Neural progenitor cell (in vitro differentiated cells): ENCODE measurements around the gene DDX10. TPM values are rescaled to one million over a fixed set of nuclear protein-coding genes. Genes with fewer than 3 reads are reported as not detected.

Experiments used
- DNase-seq: peaks from one replicate; pipeline ENCODE4 v3.0.0-alpha.2; 2016; ENCODE audit warnings: low spot score
- H2AFZ ChIP-seq: fragments of 200-600 bp; sonication (generic); replicated peaks from 2 replicates; pipeline ENCODE4 v1.6.1; 2016; ENCODE audit warnings: antibody characterized with exemption
- H3F3A ChIP-seq: fragments of 200-600 bp; sonication (generic); 2 replicates; pipeline ENCODE4 v1.6.1; 2016; ENCODE audit warnings: antibody characterized with exemption, low read depth
- H3K27ac ChIP-seq: fragments of 200-600 bp; sonication (generic); 2 replicates; pipeline ENCODE4 v1.5.1; 2016; ENCODE audit warnings: mild to moderate bottlenecking
- H3K27me3 ChIP-seq: fragments of 200-600 bp; sonication (generic); 2 replicates; pipeline ENCODE4 v1.6.1; 2016; ENCODE audit warnings: mild to moderate bottlenecking, moderate library complexity
- H3K36me3 ChIP-seq: fragments of 200-600 bp; sonication (generic); 2 replicates; pipeline ENCODE4 v1.5.1; 2016
- H3K4me1 ChIP-seq: fragments of 200-600 bp; sonication (generic); 2 replicates; pipeline ENCODE4 v1.6.1; 2016; ENCODE audit warnings: mixed run types
- H3K4me2 ChIP-seq: fragments of 200-600 bp; sonication (generic); 2 replicates; pipeline ENCODE4 v1.6.1; 2016
- H3K4me3 ChIP-seq: fragments of 200-600 bp; sonication (generic); 2 replicates; pipeline ENCODE4 v1.5.1; 2016
- H3K79me2 ChIP-seq: fragments of 200-600 bp; sonication (generic); 2 replicates; pipeline ENCODE4 v1.6.1; 2016; ENCODE audit warnings: low read depth
- H3K9ac ChIP-seq: fragments of 200-600 bp; sonication (generic); 2 replicates; pipeline ENCODE4 v1.6.1; 2016
- H3K9me3 ChIP-seq: fragments of 200-600 bp; sonication (generic); 2 replicates; pipeline ENCODE4 v1.5.1; 2016; ENCODE audit warnings: low read depth
- H4K20me1 ChIP-seq: fragments of 200-600 bp; sonication (generic); 2 replicates; pipeline ENCODE4 v1.6.1; 2016; ENCODE audit warnings: low read depth
- H3K27ac Mint-ChIP-seq: 3 replicates; pipeline ENCODE4 v1.8.0; 2021; ENCODE audit warnings: mixed read lengths
- H3K27me3 Mint-ChIP-seq: 2 replicates; pipeline ENCODE4 v1.8.0; 2022; ENCODE audit warnings: low read depth, mild to moderate bottlenecking, inconsistent platforms, moderate library complexity, mixed read lengths; ENCODE audit not compliant: insufficient read depth
- H3K36me3 Mint-ChIP-seq: 3 replicates; pipeline ENCODE4 v1.8.0; 2021; ENCODE audit warnings: mixed read lengths
- H3K4me1 Mint-ChIP-seq: 3 replicates; pipeline ENCODE4 v1.8.0; 2021; ENCODE audit warnings: mixed read lengths
- H3K4me3 Mint-ChIP-seq: 3 replicates; pipeline ENCODE4 v1.8.0; 2021; ENCODE audit warnings: mild to moderate bottlenecking, moderate library complexity, mixed read lengths
- H3K9me3 Mint-ChIP-seq: 3 replicates; pipeline ENCODE4 v1.8.0; 2020; ENCODE audit warnings: mixed read lengths
- CTCF ChIP-seq: fragments of 200-600 bp; sonication (generic); IDR thresholded peaks from 2 replicates; pipeline ENCODE4 v1.5.1; 2017; ENCODE audit warnings: antibody characterized with exemption, mild to moderate bottlenecking
- EZH2 ChIP-seq: fragments of 200-600 bp; sonication (generic); IDR thresholded peaks from 2 replicates; pipeline ENCODE4 v1.6.1; 2017; ENCODE audit warnings: antibody characterized with exemption, mild to moderate bottlenecking, moderate library complexity
- EZH2phosphoT487 ChIP-seq: fragments of 200-600 bp; sonication (generic); IDR thresholded peaks from 2 replicates; pipeline ENCODE4 v1.6.1; 2017; ENCODE audit warnings: antibody characterized with exemption
- total RNA-seq: library from RNA; depleted of rRNA; stranded (reverse); fragments of >200 nt; gene quantifications from 2 replicates; pipeline ENCODE4 v1.2.3, GENCODE V29; 2015; ENCODE audit warnings: low replicate concordance

The DDX10 gene
- total RNA-seq, 1 donor from 2014 or later: 34.1 TPM

GRCh38 chr11:108713076-108713790, 48.4 kb downstream of the DDX10 start:
- H3K36me3 Mint-ChIP-seq: peaks cover 42% of the 10 kb centered on the region
- no peak overlapping the region for H3K9ac ChIP-seq
- DNase-seq: no peak
- H4K20me1 ChIP-seq: no peaks in the 10 kb centered on the region
- no peak overlapping the region for H3K27ac Mint-ChIP-seq
- H3K36me3 ChIP-seq: peaks cover 13% of the 10 kb centered on the region
- no peaks in the 10 kb centered on the region for H3K27me3 ChIP-seq
- H3K9me3 Mint-ChIP-seq: peaks cover 13% of the 10 kb centered on the region
- no peak overlapping the region for H3K27ac ChIP-seq
- TF ChIP-seq EZH2 (no peak), EZH2phosphoT487 (no peak), CTCF (no peak)
- H3K79me2 ChIP-seq: no peaks in the 10 kb centered on the region
- no peak overlapping the region for H3K4me2 ChIP-seq
- no peaks in the 10 kb centered on the region for H3F3A ChIP-seq
- H3K9me3 ChIP-seq: peaks cover 6% of the 10 kb centered on the region
- no peaks in the 10 kb centered on the region for H3K4me1 Mint-ChIP-seq
- H3K27me3 Mint-ChIP-seq: peaks cover 4% of the 10 kb centered on the region
- no peak overlapping the region for H3K4me3 Mint-ChIP-seq
- no peaks in the 10 kb centered on the region for H3K4me1 ChIP-seq
- H2AFZ ChIP-seq: no peak overlapping the region
- H3K4me3 ChIP-seq: no peak overlapping the region

GRCh38 chr11:108715239-108715638, 50.4 kb downstream of the DDX10 start:
- Mint-ChIP-seq H3K36me3 (peaks cover 34% of the 10 kb centered on the region), H3K9me3 (peaks cover 5% of the 10 kb centered on the region), H3K27me3 (peaks cover 4% of the 10 kb centered on the region), H3K4me3 (no peak overlapping the region), H3K27ac (no peak overlapping the region), H3K4me1 (no peaks in the 10 kb centered on the region)
- no peaks in the 10 kb centered on the region for H3K9me3 ChIP-seq
- no peak for DNase-seq
- no peak overlapping the region for H3K9ac ChIP-seq
- no peak overlapping the region for H3K4me3 ChIP-seq
- H3K4me2 ChIP-seq: no peak overlapping the region
- peaks cover 5% of the 10 kb centered on the region for H3K36me3 ChIP-seq
- H3K79me2 ChIP-seq: no peaks in the 10 kb centered on the region
- H3K27ac ChIP-seq: no peak overlapping the region
- no peak overlapping the region for H2AFZ ChIP-seq
- no peaks in the 10 kb centered on the region for H4K20me1 ChIP-seq
- H3K27me3 ChIP-seq: no peaks in the 10 kb centered on the region
- H3F3A ChIP-seq: no peaks in the 10 kb centered on the region
- no peaks in the 10 kb centered on the region for H3K4me1 ChIP-seq
- TF ChIP-seq CTCF (no peak), EZH2 (no peak), EZH2phosphoT487 (no peak)

GRCh38 chr11:108718466-108718865, 53.6 kb downstream of the DDX10 start:
- Histone ChIP-seq H3K4me3 (no peak overlapping the region), H3K4me2 (no peak overlapping the region), H3K36me3 (peaks cover 5% of the 10 kb centered on the region), H3K27me3 (no peaks in the 10 kb centered on the region), H2AFZ (no peak overlapping the region), H3K79me2 (no peaks in the 10 kb centered on the region), H3K9me3 (no peaks in the 10 kb centered on the region), H3K27ac (no peak overlapping the region), H3K9ac (no peak overlapping the region), H3F3A (no peaks in the 10 kb centered on the region), H3K4me1 (no peaks in the 10 kb centered on the region), H4K20me1 (no peaks in the 10 kb centered on the region)
- H3K36me3 Mint-ChIP-seq: peaks cover 25% of the 10 kb centered on the region
- H3K27me3 Mint-ChIP-seq: peaks cover 3% of the 10 kb centered on the region
- no peak overlapping the region for H3K4me3 Mint-ChIP-seq
- H3K9me3 Mint-ChIP-seq: no peaks in the 10 kb centered on the region
- TF ChIP-seq CTCF (no peak), EZH2phosphoT487 (no peak), EZH2 (no peak)
- no peak overlapping the region for H3K27ac Mint-ChIP-seq
- H3K4me1 Mint-ChIP-seq: no peaks in the 10 kb centered on the region
- DNase-seq: no peak
